ENCODE results near the gene NFASC.

- TF ChIP-seq ZNF121 (tag by site-specific recombination; IDR thresholded peaks at IDR 0.05) = no peak
- no peak for TF ChIP-seq CTCF (tag by site-specific recombination; IDR thresholded peaks at IDR 0.05)
- TF ChIP-seq ZFP41 (tag by site-specific recombination; IDR thresholded peaks at IDR 0.05; ENCODE audit: borderline replicate concordance) = no peak
- no peak for TF ChIP-seq ZNF768 (tag by site-specific recombination; IDR thresholded peaks at IDR 0.05)
- TF ChIP-seq ZNF311 (tag by site-specific recombination; IDR thresholded peaks at IDR 0.05; ENCODE audit: borderline replicate concordance) = no peak
- no peak for TF ChIP-seq ZBTB11 (tag by site-specific recombination; conservative IDR thresholded peaks at IDR 0.05; ENCODE audit: low read depth)
- no peak for TF ChIP-seq ZNF791 (tag by site-specific recombination; IDR thresholded peaks at IDR 0.05)
Observed at GRCh38 chr1:205032508-205032907, 161.8 kb downstream of the NFASC start.
